Parathyroid adenoma (tissue), 2 donors: Measurements from ENCODE around the gene CCDC85C.

Source experiments
- H2AFZ ChIP-seq: fragments of 300-600 bp; sonication (generic); one replicate; pipeline ENCODE4 v1.7.0; 2017; ENCODE audit warnings: antibody characterized with exemption, mild to moderate bottlenecking
- H3K27ac ChIP-seq: fragments of 300-600 bp; sonication (generic); one replicate; pipeline ENCODE4 v1.7.0; 2017
- H3K27me3 ChIP-seq: fragments of 300-600 bp; sonication (generic); one replicate; pipeline ENCODE4 v1.7.0; 2017; ENCODE audit warnings: low read length; ENCODE audit not compliant: control insufficient read depth, insufficient read depth
- H3K36me3 ChIP-seq: fragments of 300-600 bp; sonication (generic); one replicate; pipeline ENCODE4 v1.7.0; 2017; ENCODE audit warnings: low read length; ENCODE audit not compliant: control insufficient read depth, insufficient read depth
- H3K4me1 ChIP-seq: fragments of 300-600 bp; sonication (generic); one replicate; pipeline ENCODE4 v1.7.0; 2017; ENCODE audit warnings: control low read depth
- H3K4me2 ChIP-seq: fragments of 300-600 bp; sonication (generic); one replicate; pipeline ENCODE4 v1.7.0; 2017; ENCODE audit warnings: low read length
- H3K4me3 ChIP-seq: fragments of 300-600 bp; sonication (generic); one replicate; pipeline ENCODE4 v1.7.0; 2017; ENCODE audit warnings: low read depth, low read length
- H3K79me2 ChIP-seq: fragments of 300-600 bp; sonication (generic); one replicate; pipeline ENCODE4 v1.7.0; 2017; ENCODE audit warnings: control low read depth
- H3K9ac ChIP-seq: fragments of 300-600 bp; sonication (generic); one replicate; pipeline ENCODE4 v1.7.0; 2017; ENCODE audit warnings: mild to moderate bottlenecking
- H3K9me3 ChIP-seq: fragments of 300-600 bp; sonication (generic); one replicate; pipeline ENCODE4 v1.7.0; 2017; ENCODE audit warnings: low read length; ENCODE audit not compliant: control insufficient read depth
- CTCF ChIP-seq: fragments of 300-600 bp; sonication (generic); IDR thresholded peaks from one replicate; pipeline ENCODE4 v1.7.0; 2017; ENCODE audit warnings: antibody characterized with exemption, mild to moderate bottlenecking
- donor health status: primary hyperparathyroidism.

The CCDC85C gene

GRCh38 chr14:99527026-99527425 lies 77.0 kb downstream of the CCDC85C start:
- Histone ChIP-seq H3K27me3 (no peaks in the 10 kb centered on the region), H3K4me1 (no peaks in the 10 kb centered on the region), H3K79me2 (peaks cover 11% of the 10 kb centered on the region), H3K4me3 (no peak overlapping the region), H3K27ac (no peak overlapping the region), H3K36me3 (no peaks in the 10 kb centered on the region), H3K9ac (no peak overlapping the region), H3K9me3 (no peaks in the 10 kb centered on the region), H2AFZ (no peak overlapping the region), H3K4me2 (no peak overlapping the region)
- TF ChIP-seq CTCF, result no peak

GRCh38 chr14:99525699-99526080 lies 78.3 kb downstream of the CCDC85C start:
- no peak overlapping the region for H3K27ac ChIP-seq
- no peak for TF ChIP-seq CTCF
- no peaks in the 10 kb centered on the region for H3K9me3 ChIP-seq
- peaks cover 9% of the 10 kb centered on the region for H3K79me2 ChIP-seq
- H2AFZ ChIP-seq, result no peak overlapping the region
- H3K4me1 ChIP-seq, result no peaks in the 10 kb centered on the region
- no peak overlapping the region for H3K9ac ChIP-seq
- H3K4me3 ChIP-seq, result no peak overlapping the region
- H3K4me2 ChIP-seq, result no peak overlapping the region
- H3K36me3 ChIP-seq, result no peaks in the 10 kb centered on the region
- no peaks in the 10 kb centered on the region for H3K27me3 ChIP-seq

- Histone ChIP-seq H3K9ac (no peak overlapping the region), H3K4me3 (no peak overlapping the region), H3K27ac (no peak overlapping the region), H3K9me3 (no peaks in the 10 kb centered on the region), H3K27me3 (no peaks in the 10 kb centered on the region), H2AFZ (no peak overlapping the region), H3K4me2 (no peak overlapping the region), H3K36me3 (no peaks in the 10 kb centered on the region), H3K79me2 (peaks cover 6% of the 10 kb centered on the region), H3K4me1 (no peaks in the 10 kb centered on the region)
- TF ChIP-seq CTCF, result no peak
These were observed 79.0 kb downstream of the CCDC85C start for GRCh38 chr14:99524804-99525698.

GRCh38 chr14:99524091-99524661 lies 79.8 kb downstream of the CCDC85C start:
- TF ChIP-seq CTCF, result no peak
- no peak overlapping the region for H3K4me3 ChIP-seq
- H3K79me2 ChIP-seq, result peaks cover 10% of the 10 kb centered on the region
- no peak overlapping the region for H3K4me2 ChIP-seq
- no peak overlapping the region for H3K27ac ChIP-seq
- no peak overlapping the region for H3K9ac ChIP-seq
- no peaks in the 10 kb centered on the region for H3K36me3 ChIP-seq
- no peak overlapping the region for H2AFZ ChIP-seq
- no peaks in the 10 kb centered on the region for H3K9me3 ChIP-seq
- H3K4me1 ChIP-seq, result no peaks in the 10 kb centered on the region
- no peaks in the 10 kb centered on the region for H3K27me3 ChIP-seq
